GM18526 (cell line): Measurements from ENCODE around the gene TAF11L8.
"Not testable (repeated sequence)": the region's sequence is repeated elsewhere in the genome, so short reads cannot be mapped to it uniquely, and the experiment has no call there.

Experiments
- POLR2A ChIP-seq: IDR thresholded peaks from 3 replicates; pipeline ENCODE4 v1.6.1; 2011; ENCODE audit not compliant: insufficient read length; ENCODE audit errors: extremely low read depth

Gene TAF11L8

GRCh38 chr5:17590860-17591259 lies at the start of gene TAF11L8:
TAF11L8 (minus strand) TSS chr5:17590960.
- TF ChIP-seq POLR2A = not testable (repeated sequence)

- no peak for TF ChIP-seq POLR2A
Observed at GRCh38 chr5:17634160-17634559, 43.4 kb upstream of the TAF11L8 start, which contains the start of gene TAF11L14. TAF11L14 (plus strand) TSS chr5:17634460.

GRCh38 chr5:17631788-17632187 lies 41.0 kb upstream of the TAF11L8 start, which contains the start of gene TAF11L13:
TAF11L13 (plus strand) TSS chr5:17632088.
- TF ChIP-seq POLR2A = not testable (repeated sequence)

GRCh38 chr5:17625686-17626085 lies 34.9 kb upstream of the TAF11L8 start:
- TF ChIP-seq POLR2A = no peak

- TF ChIP-seq POLR2A = no peak
Observed at GRCh38 chr5:17620627-17621026, 29.9 kb upstream of the TAF11L8 start.

GRCh38 chr5:17619354-17619753 lies 28.6 kb upstream of the TAF11L8 start:
- no peak for TF ChIP-seq POLR2A

- no peak for TF ChIP-seq POLR2A
Observed at GRCh38 chr5:17614872-17615605, 24.3 kb upstream of the TAF11L8 start.

- TF ChIP-seq POLR2A = not testable (repeated sequence)
Observed at GRCh38 chr5:17610092-17610491, 19.3 kb upstream of the TAF11L8 start, which contains the start of gene TAF11L12. TAF11L12 (plus strand) TSS chr5:17610392.

GRCh38 chr5:17604951-17605350 lies 14.2 kb upstream of the TAF11L8 start:
- TF ChIP-seq POLR2A = no peak

- not testable (repeated sequence) for TF ChIP-seq POLR2A
Observed at GRCh38 chr5:17603880-17604279, 13.1 kb upstream of the TAF11L8 start, which contains the start of gene TAF11L11. TAF11L11 (plus strand) TSS chr5:17604183.

- TF ChIP-seq POLR2A = not testable (repeated sequence)
Observed at GRCh38 chr5:17597728-17598127, 7.0 kb upstream of the TAF11L8 start, which contains the start of gene TAF11L10. TAF11L10 (minus strand) TSS chr5:17597828.

GRCh38 chr5:17594255-17594654 lies 3.5 kb upstream of the TAF11L8 start, which contains the start of gene TAF11L9:
TAF11L9 (minus strand) TSS chr5:17594394.
- TF ChIP-seq POLR2A = not testable (repeated sequence)

- not testable (repeated sequence) for TF ChIP-seq POLR2A
Observed at GRCh38 chr5:17585658-17586057, 5.1 kb downstream of the TAF11L8 start, which contains the start of gene TAF11L7. TAF11L7 (minus strand) TSS chr5:17585758.
